Right lobe of liver (tissue), 4 donors: ENCODE data around the gene VSIG2.

Experiments used
- CTCF ChIP-seq, 4 donors: fragments of 200-600 bp in 3 of 4; fragments of 450-650 bp in 1 of 4; IDR thresholded peaks; one replicate each; pipeline versions ENCODE4 v1.5.1 to v1.8.0; 2016 to 2022; ENCODE audit warnings: antibody characterized with exemption in 4 of 4, mild to moderate bottlenecking in 2 of 4
- POLR2A ChIP-seq: fragments of 450-650 bp; IDR thresholded peaks from one replicate; pipeline ENCODE4 v1.6.1; 2017; ENCODE audit warnings: antibody characterized with exemption, mild to moderate bottlenecking
- donor health status: DM: no; HTN: no; CAD: no.
- donor health status: DM: no; HTN: no; CAD: no.
- donor health status: DM: no; HTN: yes; CAD: no.

DNA sequence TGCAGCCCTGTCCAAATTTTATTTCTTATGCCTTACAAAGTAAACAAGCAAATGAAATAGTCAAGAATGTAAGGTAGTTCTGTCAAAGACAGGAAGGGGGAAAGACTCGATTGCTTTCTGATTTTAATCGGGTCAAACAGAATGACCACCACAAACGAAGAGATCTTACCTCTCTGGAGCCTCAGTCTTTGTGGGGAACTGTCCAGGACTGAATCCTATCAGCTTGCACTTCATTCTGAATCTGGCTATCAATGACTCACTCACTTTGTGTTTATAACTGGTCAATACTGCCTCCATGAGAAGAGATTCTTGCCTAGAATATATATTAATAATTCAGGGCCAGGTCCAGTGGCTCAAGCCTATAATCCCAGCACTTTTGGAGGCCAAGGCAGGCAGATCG, 30.9 kb upstream of the VSIG2 start:
- TF ChIP-seq CTCF (IDR thresholded peaks at IDR 0.05) (no peak), POLR2A (no peak)
